ENCODE data around the gene FANCI. TPM values are rescaled to one million over a fixed set of nuclear protein-coding genes. Genes with fewer than 3 reads are reported as not detected.

The FANCI gene
- 53.5 and 64.7 TPM in 2 replicates for total RNA-seq (2014; rRNA removed; shearing (Covaris generic))

DNA sequence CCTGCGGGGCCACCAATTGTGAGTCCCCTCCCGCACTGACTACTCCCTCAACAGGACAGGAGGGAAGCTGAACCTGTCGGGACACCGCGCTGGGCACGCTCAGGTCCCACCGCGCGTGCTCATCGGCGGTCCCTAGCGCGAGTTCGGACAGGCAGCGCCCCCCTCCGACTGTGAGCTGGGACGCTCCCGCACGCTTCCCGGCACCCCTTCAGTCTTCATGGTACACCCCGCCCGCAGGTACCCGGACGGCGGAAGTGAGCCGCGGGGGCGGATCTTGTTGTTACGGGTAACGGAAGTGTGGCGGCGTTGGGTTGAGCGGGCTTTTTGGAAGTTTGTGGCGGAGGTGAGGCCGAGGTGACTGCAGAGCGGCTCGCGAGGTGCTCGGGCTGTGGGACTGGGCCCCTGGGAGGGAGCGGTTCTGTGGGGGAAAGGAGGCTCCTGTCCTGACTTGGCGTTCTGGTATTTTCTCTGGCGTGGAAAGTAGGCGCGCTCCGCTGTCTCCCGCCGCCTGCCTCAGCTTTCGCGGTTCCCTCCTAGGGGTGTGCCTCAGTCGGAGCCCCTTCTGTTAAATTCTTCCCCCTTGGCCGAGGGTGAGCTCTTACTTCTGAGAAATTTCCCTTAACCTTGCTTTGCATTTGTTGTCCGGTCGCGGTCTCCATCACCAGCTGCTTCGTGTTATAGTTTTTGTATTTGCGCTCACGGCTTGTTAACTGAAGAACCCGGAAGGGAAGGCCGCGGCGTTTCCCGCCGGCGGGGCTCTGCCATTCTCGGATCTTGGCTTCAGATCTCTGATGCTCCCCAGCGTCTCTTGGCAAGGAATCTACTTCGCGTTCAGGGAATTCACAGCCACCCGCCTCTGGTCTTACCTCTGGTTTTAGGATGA, at the start of gene FANCI:
FANCI (plus strand) TSS at position 289 of the 883 bp plus-strand sequence. CDS start 3,669 bp downstream, outside the sequence.

GRCh38 chr15:89221543-89221942, 22.2 kb upstream of the FANCI start, which contains the start of gene RLBP1:
Gene RLBP1, minus strand, starts transcription at chr15:89221579. Its CDS starts 2,604 bp downstream, at chr15:89218975.

DNA sequence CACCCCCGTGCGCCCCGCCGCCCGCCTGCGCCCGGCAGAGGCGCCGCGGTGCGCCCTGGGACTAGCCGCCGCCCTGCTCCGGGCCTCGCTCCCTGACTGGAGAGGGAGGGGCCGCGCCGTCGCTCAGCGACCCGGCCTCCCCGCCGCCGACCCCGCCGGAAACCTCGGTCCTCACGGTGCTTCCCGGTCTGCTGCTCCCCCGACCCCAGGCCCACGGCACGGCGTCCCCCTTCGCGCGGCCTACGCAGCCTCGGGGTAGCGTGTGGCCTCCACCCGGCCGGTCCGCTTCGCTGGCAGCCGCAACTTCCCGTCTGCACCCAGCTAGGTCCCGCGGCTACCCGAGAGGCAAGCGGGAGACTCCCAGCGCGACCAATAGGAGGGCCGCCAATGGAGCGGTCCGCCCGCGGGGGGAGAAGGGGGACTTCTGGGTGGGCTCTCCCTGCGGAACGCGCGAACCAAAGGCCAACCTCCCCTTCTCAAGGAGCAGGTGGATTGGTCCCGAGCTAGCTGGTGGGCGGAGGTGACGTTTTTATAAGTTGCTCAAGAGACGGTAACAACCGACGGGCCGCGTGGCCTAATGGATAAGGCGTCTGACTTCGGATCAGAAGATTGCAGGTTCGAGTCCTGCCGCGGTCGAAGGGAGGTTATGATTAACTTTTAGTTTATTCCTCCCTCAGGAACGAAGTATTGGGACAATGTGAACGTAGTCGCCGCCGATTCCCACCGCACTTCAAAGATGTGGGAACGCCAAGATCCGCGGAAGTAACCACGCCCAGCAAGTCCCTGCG, 90.9 kb downstream of the FANCI start, which contains the start of gene POLG:
POLG (minus strand) TSS at position 315 of the 788 bp plus-strand sequence. CDS start 1,070 bp downstream, outside the sequence.

Small RNA genes within 50 kb of the gene (small RNA-seq; reads per million reads assigned to genes)
- not detected for gene MIR6766

Other genes with a start within 250 kb of the FANCI start
- 28.6 and 30.1 TPM in 2 replicates for gene ABHD2, start 155.5 kb upstream of the FANCI start, total RNA-seq (2014; rRNA removed; shearing (Covaris generic))
- gene RLBP1, start 22.4 kb upstream of the FANCI start, total RNA-seq (2014; rRNA removed; shearing (Covaris generic)): 3.7 and 5.3 TPM in 2 replicates
- 74.9 and 82.3 TPM in 2 replicates for gene POLG, start 90.8 kb downstream of the FANCI start, total RNA-seq (2014; rRNA removed; shearing (Covaris generic))